Thyroid gland (tissue), 4 donors: ENCODE results near the gene UNC13C. TPM values are rescaled to one million over a fixed set of nuclear protein-coding genes. Genes with fewer than 3 reads are reported as not detected.

Experiments used
- DNase-seq, 2 donors: peaks; one replicate each; pipeline ENCODE4 v3.0.0-alpha.2; 2019
- H3K27ac ChIP-seq, 3 donors: fragments of 200-600 bp; sonication (generic); 1 replicate in 2 of 3; 2 replicates in 1 of 3; pipeline ENCODE4 v1.5.1; 2016 to 2019; ENCODE audit warnings: mild to moderate bottlenecking in 1 of 3, moderate library complexity in 1 of 3
- H3K27me3 ChIP-seq: fragments of 200-600 bp; sonication (generic); one replicate; pipeline ENCODE4 v1.5.1; 2019
- H3K36me3 ChIP-seq, 2 donors: fragments of 200-600 bp; sonication (generic); one replicate each; pipeline ENCODE4 v1.5.1; 2016 to 2019
- H3K4me1 ChIP-seq, 2 donors: fragments of 200-600 bp; sonication (generic); one replicate each; pipeline ENCODE4 v1.5.1; 2017 to 2019
- H3K4me3 ChIP-seq, 3 donors: fragments of 200-600 bp; sonication (generic); replicated peaks in 1 of 3; 1 replicate in 2 of 3; 2 replicates in 1 of 3; pipeline ENCODE4 v1.5.1; 2016; ENCODE audit warnings: mild to moderate bottlenecking in 1 of 3
- H3K9me3 ChIP-seq: fragments of 200-600 bp; sonication (generic); one replicate; pipeline ENCODE4 v1.5.1; 2017
- CTCF ChIP-seq, 6 experiments: fragments of 200-600 bp in 3 of 6; fragments of 450-650 bp in 3 of 6; sonication (generic) in 3 of 6; IDR thresholded peaks; one replicate each; pipeline ENCODE4 v1.5.1; 2016 to 2019; ENCODE audit warnings: antibody characterized with exemption in 6 of 6, mild to moderate bottlenecking in 2 of 6, inconsistent platforms in 1 of 6, moderate library complexity in 1 of 6
- POLR2A ChIP-seq, 2 donors: fragments of 450-650 bp; IDR thresholded peaks; one replicate each; pipeline ENCODE4 v1.6.1; 2017; ENCODE audit warnings: antibody characterized with exemption in 2 of 2, mild to moderate bottlenecking in 2 of 2, moderate library complexity in 1 of 2
- WGBS, 2 donors: methylation state at CpG; one replicate each; pipeline ENCODE4 v1.1.5; 2017; 5-methylcytosine and 5-hydroxymethylcytosine counted together
- intact Hi-C: fragments of 100-400 bp; cut with DNase I; formaldehyde crosslinking; loops from one replicate; pipeline ENCODE4 v1.15.1; 2023
- total RNA-seq, 4 donors: library from RNA; depleted of rRNA; stranded (reverse); fragments of >200 nt; gene quantifications; one replicate each; pipeline ENCODE4 v1.2.3, GENCODE V29; 2016

Gene UNC13C
- total RNA-seq, 4 donors from 2014 or later = 1.1 to 10.6 (median 7.5) TPM

GRCh38 chr15:54288049-54288448 is 309.8 kb downstream of the UNC13C start:
- no peak for DNase-seq
- no peaks in the 10 kb centered on the region for H3K9me3 ChIP-seq
- WGBS, 2 donors = 74 to 77% methylated on average over 1 of the region's 1 CpG
- H3K27me3 ChIP-seq = no peaks in the 10 kb centered on the region
- H3K4me1 ChIP-seq = no peaks in the 10 kb centered on the region
- no peak for TF ChIP-seq CTCF (IDR thresholded peaks at IDR 0.05)
- no peak for TF ChIP-seq POLR2A (IDR thresholded peaks at IDR 0.05)
- no peak overlapping the region for H3K4me3 ChIP-seq
- no peak overlapping the region for H3K27ac ChIP-seq
- H3K36me3 ChIP-seq = no peaks in the 10 kb centered on the region
- intact Hi-C loops = no loop called here

- H3K36me3 ChIP-seq = no peaks in the 10 kb centered on the region
- DNase-seq = no peak
- TF ChIP-seq CTCF (IDR thresholded peaks at IDR 0.05) = no peak
- TF ChIP-seq POLR2A (IDR thresholded peaks at IDR 0.05) = no peak
- no peaks in the 10 kb centered on the region for H3K27me3 ChIP-seq
- H3K27ac ChIP-seq = no peak overlapping the region
- intact Hi-C loops = no loop called here
- no peaks in the 10 kb centered on the region for H3K4me1 ChIP-seq
- no peaks in the 10 kb centered on the region for H3K9me3 ChIP-seq
- 89% methylated on average over 4 of the region's 4 CpGs for WGBS, 2 donors
- H3K4me3 ChIP-seq = no peak overlapping the region
These were observed 311.4 kb downstream of the UNC13C start for GRCh38 chr15:54289590-54290136.

- intact Hi-C loops = no loop called here
- Histone ChIP-seq H3K4me3 (no peak overlapping the region), H3K27me3 (no peaks in the 10 kb centered on the region), H3K9me3 (no peaks in the 10 kb centered on the region), H3K4me1 (no peaks in the 10 kb centered on the region), H3K36me3 (no peaks in the 10 kb centered on the region), H3K27ac (no peak overlapping the region)
- TF ChIP-seq CTCF (IDR thresholded peaks at IDR 0.05) (no peak), POLR2A (IDR thresholded peaks at IDR 0.05) (no peak)
- WGBS, 2 donors = 83 to 88% methylated on average over 3 of the region's 3 CpGs
- no peak for DNase-seq
These were observed 320.2 kb downstream of the UNC13C start for GRCh38 chr15:54298396-54298795.

GRCh38 chr15:54304321-54304720 is 326.1 kb downstream of the UNC13C start:
- Histone ChIP-seq H3K4me3 (no peak overlapping the region), H3K9me3 (no peaks in the 10 kb centered on the region), H3K27ac (no peak overlapping the region), H3K36me3 (no peaks in the 10 kb centered on the region), H3K27me3 (no peaks in the 10 kb centered on the region), H3K4me1 (peaks cover 0 to 20% of the 10 kb centered on the region in 2 donors)
- WGBS, 2 donors = 68 to 73% methylated on average over 3 of the region's 3 CpGs
- DNase-seq = no peak
- intact Hi-C loops = no loop called here
- TF ChIP-seq CTCF (IDR thresholded peaks at IDR 0.05) (no peak), POLR2A (IDR thresholded peaks at IDR 0.05) (no peak)

- Histone ChIP-seq H3K4me1 (peaks cover 0 to 20% of the 10 kb centered on the region in 2 donors), H3K36me3 (no peaks in the 10 kb centered on the region), H3K4me3 (no peak overlapping the region), H3K9me3 (no peaks in the 10 kb centered on the region), H3K27me3 (no peaks in the 10 kb centered on the region), H3K27ac (no peak overlapping the region)
- TF ChIP-seq CTCF (IDR thresholded peaks at IDR 0.05) (no peak), POLR2A (IDR thresholded peaks at IDR 0.05) (no peak)
- 80 to 89% methylated on average over 1 of the region's 1 CpG for WGBS, 2 donors
- no peak for DNase-seq
- intact Hi-C loops = no loop called here
These were observed 326.9 kb downstream of the UNC13C start for GRCh38 chr15:54305138-54305537.
